Tongue (tissue), 3 donors: ENCODE results near the gene BTBD16. TPM values are rescaled to one million over a fixed set of nuclear protein-coding genes. Genes with fewer than 3 reads are reported as not detected.

Source experiments
- DNase-seq: peaks from one replicate; pipeline ENCODE4 v3.0.0-alpha.2; 2015
- small RNA-seq: library from RNA; depleted of rRNA; stranded (forward); fragments of <200 nt; gene quantifications from one replicate; pipeline ENCODE3, GENCODE V24; 2014; ENCODE audit warnings: low replicate concordance
- total RNA-seq: library from RNA; depleted of rRNA; stranded (reverse); fragments of >200 nt; gene quantifications from one replicate; pipeline ENCODE4 v1.2.3, GENCODE V29; 2014

Gene BTBD16
- total RNA-seq, 1 donor from 2014 or later: 0.41 TPM

GRCh38 chr10:122374859-122375678 lies 104.0 kb downstream of the BTBD16 start:
- DNase-seq: peak; percentile 75

DNA sequence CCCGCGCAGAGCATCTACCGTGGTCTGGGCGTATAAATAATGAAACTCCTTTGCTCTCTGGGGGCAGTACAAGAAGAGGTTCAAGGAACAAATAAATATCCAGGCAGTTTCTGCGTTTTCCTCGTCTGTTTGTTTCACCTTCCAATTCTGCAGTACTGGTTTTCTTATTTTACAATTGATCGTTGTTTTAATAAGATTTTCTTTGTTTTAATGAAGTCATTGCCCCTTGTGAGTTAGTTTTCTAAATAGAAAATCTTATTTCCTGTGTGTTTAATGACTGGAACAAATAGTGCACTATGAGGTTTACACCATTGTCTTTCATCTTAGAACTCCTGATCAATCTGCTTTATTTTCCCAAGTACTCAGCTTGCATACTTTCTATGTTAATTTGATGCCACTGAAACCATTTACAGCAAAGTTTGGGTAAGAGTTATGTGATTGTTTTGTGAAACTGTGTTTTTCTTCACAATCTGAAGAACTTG lies 104.6 kb downstream of the BTBD16 start:
- DNase-seq: no peak

DNA sequence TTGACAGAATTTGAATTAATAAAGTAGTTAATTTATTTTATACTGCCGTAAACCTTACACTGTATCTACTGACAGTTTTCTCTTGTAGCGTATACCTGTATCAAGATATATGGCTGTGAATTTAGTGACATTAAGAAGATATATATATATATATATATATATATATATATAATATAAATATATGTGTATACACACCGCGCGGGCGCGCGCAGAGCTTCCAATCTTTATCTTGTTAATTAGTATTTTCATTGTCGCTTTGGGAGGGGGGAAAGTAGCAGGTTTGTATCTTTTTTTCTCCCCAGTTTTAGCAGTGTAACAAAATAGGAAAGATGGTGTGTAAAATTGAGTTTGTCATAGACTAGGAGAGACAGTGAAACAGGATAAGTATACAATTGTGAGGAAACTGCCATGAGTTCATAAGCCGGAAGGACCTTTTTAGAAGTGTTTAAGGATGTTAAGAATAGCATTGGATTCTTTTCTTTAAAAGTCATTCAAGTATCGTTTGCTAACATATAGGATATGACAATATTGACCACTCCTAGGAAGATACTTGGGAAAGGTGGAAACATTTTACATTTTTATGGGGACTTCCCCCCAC lies 105.4 kb downstream of the BTBD16 start:
- DNase-seq: no peak

GRCh38 chr10:122379041-122379440 lies 107.9 kb downstream of the BTBD16 start:
- no peak for DNase-seq

GRCh38 chr10:122379537-122379936 lies 108.4 kb downstream of the BTBD16 start:
- DNase-seq: no peak

DNA sequence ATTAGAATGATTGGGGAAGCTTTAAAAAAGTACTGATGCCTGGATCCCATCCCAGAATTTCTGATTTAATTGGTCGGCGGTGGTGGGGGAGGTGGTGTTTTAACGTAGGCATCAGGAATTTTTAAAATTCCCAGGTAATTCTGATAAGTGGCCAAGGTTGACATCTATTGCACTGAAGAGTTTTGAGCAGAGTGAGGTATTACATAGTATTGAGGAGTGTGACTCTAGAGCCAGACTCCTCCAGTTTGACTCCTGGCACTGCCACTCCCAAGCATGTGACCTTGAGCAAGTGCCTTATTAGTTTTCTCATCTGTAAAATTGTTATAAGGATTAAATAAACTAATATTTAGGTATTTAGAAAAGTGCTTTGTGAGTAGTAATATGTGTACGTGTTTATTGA lies 109.6 kb downstream of the BTBD16 start:
- no peak for DNase-seq

DNA sequence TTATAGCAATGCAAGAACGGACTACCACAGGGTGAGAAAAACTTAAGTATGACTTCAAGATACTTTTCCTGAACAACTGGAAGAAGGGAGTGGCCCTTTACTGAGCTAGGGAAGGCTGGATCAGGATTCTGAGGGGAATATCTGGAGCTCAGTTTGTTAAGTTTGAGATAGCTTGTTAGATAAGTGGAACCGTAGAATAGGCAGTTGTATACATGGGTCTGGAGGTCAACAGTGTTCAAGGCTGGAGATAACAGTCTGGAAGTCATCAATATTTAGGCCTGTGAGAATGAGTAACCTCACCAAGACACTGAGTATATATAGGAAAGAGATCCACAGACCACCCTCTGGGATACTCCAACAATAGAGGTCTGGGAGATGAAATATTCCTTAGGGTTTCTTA lies 110.6 kb downstream of the BTBD16 start:
- no peak for DNase-seq

GRCh38 chr10:122386514-122386913 lies 115.4 kb downstream of the BTBD16 start:
- DNase-seq: no peak

- no peak for DNase-seq
Observed at GRCh38 chr10:122387572-122387971, 116.5 kb downstream of the BTBD16 start.

Small RNA genes within 50 kb of the gene (small RNA-seq; reads per million reads assigned to genes)
- not detected for gene RNU6-728P

Other genes with a start within 250 kb of the BTBD16 start
- 65.4 TPM for gene PLEKHA1, start 103.4 kb downstream of the BTBD16 start, total RNA-seq
- not detected for gene ARMS2, start 183.4 kb downstream of the BTBD16 start, total RNA-seq
- 102 TPM for gene HTRA1, start 190.3 kb downstream of the BTBD16 start, total RNA-seq